Measurements from ENCODE around the gene PLS1. TPM values are rescaled to one million over a fixed set of nuclear protein-coding genes. Genes with fewer than 3 reads are reported as not detected.
"Not testable (repeated sequence)": the region's sequence is repeated elsewhere in the genome, so short reads cannot be mapped to it uniquely, and the experiment has no call there.

Gene PLS1, protein sequence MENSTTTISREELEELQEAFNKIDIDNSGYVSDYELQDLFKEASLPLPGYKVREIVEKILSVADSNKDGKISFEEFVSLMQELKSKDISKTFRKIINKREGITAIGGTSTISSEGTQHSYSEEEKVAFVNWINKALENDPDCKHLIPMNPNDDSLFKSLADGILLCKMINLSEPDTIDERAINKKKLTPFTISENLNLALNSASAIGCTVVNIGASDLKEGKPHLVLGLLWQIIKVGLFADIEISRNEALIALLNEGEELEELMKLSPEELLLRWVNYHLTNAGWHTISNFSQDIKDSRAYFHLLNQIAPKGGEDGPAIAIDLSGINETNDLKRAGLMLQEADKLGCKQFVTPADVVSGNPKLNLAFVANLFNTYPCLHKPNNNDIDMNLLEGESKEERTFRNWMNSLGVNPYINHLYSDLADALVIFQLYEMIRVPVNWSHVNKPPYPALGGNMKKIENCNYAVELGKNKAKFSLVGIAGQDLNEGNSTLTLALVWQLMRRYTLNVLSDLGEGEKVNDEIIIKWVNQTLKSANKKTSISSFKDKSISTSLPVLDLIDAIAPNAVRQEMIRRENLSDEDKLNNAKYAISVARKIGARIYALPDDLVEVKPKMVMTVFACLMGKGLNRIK
- 3.0 and 6.3 TPM in 2 replicates for polyA plus RNA-seq (2014; cell fraction: cytosol; rRNA removed)
- 1.5 and 3.8 TPM in 2 replicates for polyA plus RNA-seq (2014; cell fraction: nucleus; rRNA removed)

GRCh38 chr3:142595951-142596725, at the start of gene PLS1:
PLS1 (plus strand) TSS chr3:142596393; CDS start chr3:142664238, 67,845 bp downstream.
- DNase-seq (ENCODE audit: low spot score) = peak; percentile 89

DNA sequence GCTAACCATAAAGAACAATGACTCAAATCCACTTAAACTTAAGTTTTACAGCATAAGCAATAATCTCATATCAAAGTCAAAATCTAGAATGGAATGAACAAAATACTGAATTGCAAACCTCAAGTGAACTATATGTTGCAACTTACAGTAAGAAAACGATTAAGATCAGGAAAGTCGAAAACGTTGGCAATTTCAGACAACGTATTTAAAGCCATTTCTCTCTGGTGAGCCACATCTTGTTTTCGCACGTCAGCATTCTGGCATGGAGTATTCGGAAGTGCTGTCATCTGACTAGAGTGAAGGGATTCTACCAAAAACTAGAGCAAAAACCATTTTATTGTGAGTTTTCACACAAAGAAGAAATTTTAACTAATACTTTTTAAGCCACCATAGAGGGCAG, 46.2 kb upstream of the PLS1 start:
- no peak for DNase-seq (ENCODE audit: low spot score)

- not testable (repeated sequence) for DNase-seq (ENCODE audit: low spot score)
Observed at GRCh38 chr3:142552579-142552978, 43.6 kb upstream of the PLS1 start.

GRCh38 chr3:142553741-142554140, 42.5 kb upstream of the PLS1 start:
- DNase-seq (ENCODE audit: low spot score) = no peak

GRCh38 chr3:142560118-142560517, 36.1 kb upstream of the PLS1 start:
- no peak for DNase-seq (ENCODE audit: low spot score)

DNA sequence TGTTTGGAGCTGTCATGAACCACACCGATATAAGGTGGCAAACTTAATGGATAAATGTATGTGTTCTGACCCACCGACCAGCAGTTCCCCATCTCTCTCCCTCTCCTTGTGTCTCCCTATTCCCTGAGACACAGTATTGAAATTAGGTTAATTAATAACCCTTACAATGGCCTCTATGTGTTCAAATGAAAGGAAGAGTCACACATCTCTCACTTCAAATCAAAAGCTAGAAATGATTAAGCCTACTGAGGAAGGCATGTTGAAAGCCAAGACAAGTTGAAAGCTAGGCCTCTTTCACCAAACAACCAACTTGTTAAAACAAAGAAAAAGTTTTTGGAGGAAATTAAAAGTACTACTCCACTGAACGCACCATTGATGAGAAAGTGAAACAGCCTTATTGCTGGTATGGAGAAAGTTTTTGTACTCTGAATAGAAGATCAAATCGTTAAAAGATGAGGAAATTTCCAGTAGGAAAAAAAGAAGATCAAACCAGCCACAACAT, 32.6 kb upstream of the PLS1 start:
- no peak for DNase-seq (ENCODE audit: low spot score)

DNA sequence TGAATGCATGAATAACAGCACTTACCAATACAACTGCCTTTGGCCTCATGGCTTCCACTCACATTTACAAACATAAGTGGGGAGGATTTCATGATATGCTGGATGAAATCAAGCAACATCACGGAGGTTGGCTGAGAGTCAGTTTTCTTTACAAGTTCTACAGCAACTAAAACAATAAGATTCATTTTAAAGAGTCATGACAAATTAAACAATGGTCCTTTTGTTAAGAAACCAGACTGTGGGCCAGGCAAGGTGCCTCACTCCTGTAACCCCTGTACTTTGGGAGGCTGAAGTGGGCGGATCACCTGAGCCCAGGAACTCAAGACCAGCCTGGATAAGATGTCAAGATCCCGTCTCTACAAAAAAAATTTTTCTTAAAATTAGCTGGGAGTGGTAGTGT, 30.1 kb upstream of the PLS1 start:
- DNase-seq (ENCODE audit: low spot score) = no peak

- DNase-seq (ENCODE audit: low spot score) = no peak
Observed at GRCh38 chr3:142568393-142569017, 27.7 kb upstream of the PLS1 start.

DNA sequence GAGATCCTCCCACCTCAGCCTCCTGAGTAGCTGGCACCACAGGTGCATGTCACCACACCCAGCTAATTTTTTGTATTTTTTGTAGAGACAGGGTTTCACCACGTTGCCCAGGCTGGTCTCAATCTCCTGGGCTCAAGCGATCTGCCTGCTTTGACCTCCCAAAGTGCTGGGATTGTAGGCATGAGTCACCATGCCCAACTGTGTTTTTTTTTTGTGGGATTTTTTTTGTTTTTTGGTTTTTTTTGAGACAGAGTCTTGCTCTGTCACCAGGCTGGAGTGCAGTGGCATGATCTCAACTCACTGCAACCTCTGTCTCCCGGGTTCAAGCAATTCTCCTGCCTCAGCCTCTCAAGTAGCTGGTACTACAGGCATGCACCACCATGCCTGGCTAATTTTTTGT, 26.8 kb upstream of the PLS1 start:
- DNase-seq (ENCODE audit: low spot score) = not testable (repeated sequence)

DNA sequence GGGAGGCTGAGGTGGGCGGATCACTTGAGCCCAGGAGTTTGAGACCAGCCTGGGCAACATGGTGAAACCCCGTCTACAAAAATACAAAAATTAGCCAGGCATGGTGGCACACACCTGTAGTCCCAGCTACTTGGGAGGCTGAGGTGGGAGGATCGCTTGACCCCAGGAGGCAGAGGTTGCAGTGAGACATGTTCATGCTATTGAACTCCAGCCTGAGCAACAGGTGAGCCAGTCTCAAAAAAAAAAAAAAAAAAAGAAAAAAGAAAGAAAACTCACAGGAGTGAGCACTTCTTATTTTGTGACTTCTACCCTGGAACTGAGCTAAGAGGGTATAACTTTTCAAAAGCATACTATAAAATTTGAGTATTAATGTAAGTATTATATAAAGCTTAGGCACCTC, 22.0 kb upstream of the PLS1 start:
- DNase-seq (ENCODE audit: low spot score) = not testable (repeated sequence)

DNA sequence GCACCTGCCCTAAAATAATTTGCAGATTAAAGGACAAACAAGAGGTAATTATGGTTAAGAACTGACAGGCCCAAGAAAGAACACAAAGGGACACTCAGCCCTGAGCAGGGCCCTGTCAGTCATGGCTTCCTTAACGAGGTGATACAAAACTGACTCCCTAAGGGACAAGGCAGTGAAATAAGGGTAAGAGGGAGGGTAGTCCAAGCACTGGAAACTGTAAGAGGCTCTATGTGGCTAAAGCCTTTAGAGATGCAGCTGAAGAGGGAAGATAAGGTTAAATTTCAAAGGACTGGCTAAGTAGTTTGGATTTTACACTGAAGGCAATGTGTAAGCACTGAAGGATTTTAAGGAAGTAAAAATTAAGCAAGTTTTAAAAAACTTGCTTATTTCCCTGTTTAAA, 21.5 kb upstream of the PLS1 start:
- no peak for DNase-seq (ENCODE audit: low spot score)

- no peak for DNase-seq (ENCODE audit: low spot score)
Observed at GRCh38 chr3:142576792-142577191, 19.4 kb upstream of the PLS1 start.

GRCh38 chr3:142577696-142578328, 18.4 kb upstream of the PLS1 start:
- DNase-seq (ENCODE audit: low spot score) = peak; percentile 10

- DNase-seq (ENCODE audit: low spot score) = peak; percentile 94
Observed at GRCh38 chr3:142578329-142579223, 17.6 kb upstream of the PLS1 start, which contains the start of gene ATR. ATR (minus strand) TSS chr3:142578733; CDS start chr3:142578704, 29 bp downstream.

- DNase-seq (ENCODE audit: low spot score) = no peak
Observed at GRCh38 chr3:142580061-142580423, 16.2 kb upstream of the PLS1 start.

GRCh38 chr3:142581070-142581469, 15.1 kb upstream of the PLS1 start:
- DNase-seq (ENCODE audit: low spot score) = not testable (repeated sequence)

- DNase-seq (ENCODE audit: low spot score) = peak; percentile 64
Observed at GRCh38 chr3:142586803-142587406, 9.3 kb upstream of the PLS1 start.

DNA sequence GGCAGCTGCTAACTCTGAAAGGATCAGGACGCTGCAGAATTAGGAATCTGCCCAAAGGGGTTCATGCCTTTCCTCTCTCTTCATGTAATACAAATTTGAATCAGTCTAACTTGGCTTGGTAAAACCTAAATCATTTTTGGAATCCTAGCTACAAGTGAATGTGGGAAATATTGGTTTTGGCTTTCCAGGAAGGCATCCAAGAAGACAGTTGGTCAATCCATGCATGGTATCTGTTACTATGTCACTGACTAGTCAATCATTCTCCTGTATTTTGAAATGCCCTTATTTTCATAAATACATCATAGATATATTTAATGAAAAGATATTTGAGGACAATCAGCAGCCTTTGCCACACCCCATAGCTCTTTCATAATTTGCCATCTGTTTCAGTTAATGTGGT, 7.5 kb upstream of the PLS1 start:
- DNase-seq (ENCODE audit: low spot score) = no peak

- not testable (repeated sequence) for DNase-seq (ENCODE audit: low spot score)
Observed at GRCh38 chr3:142592268-142592667, 3.9 kb upstream of the PLS1 start.
